GM23338 (cell line): Measurements from ENCODE around the gene CPNE5. TPM values are rescaled to one million over a fixed set of nuclear protein-coding genes. Genes with fewer than 3 reads are reported as not detected.

Experiments
- ATAC-seq: fragments of 200-7000 bp; cut with Tn5 transposase; 3 replicates; pipeline ENCODE4 v1.9.1; 2020
- DNase-seq: peaks from one replicate; pipeline ENCODE4 v3.0.0-alpha.2; 2015; ENCODE audit warnings: low spot score
- H2AFZ ChIP-seq: fragments of 200-600 bp; sonication (generic); 2 replicates; pipeline ENCODE4 v1.8.0; 2016; ENCODE audit warnings: antibody characterized with exemption, mild to moderate bottlenecking, moderate library complexity
- H3F3A ChIP-seq: fragments of 200-600 bp; sonication (generic); replicated peaks from 2 replicates; pipeline ENCODE4 v1.8.0; 2017; ENCODE audit warnings: antibody characterized with exemption, mixed run types, low read depth
- H3K27ac ChIP-seq: fragments of 200-600 bp; sonication (generic); 2 replicates; pipeline ENCODE4 v1.6.1; 2016; ENCODE audit warnings: low read depth
- H3K27me3 ChIP-seq: fragments of 200-600 bp; sonication (generic); 2 replicates; pipeline ENCODE4 v1.8.0; 2016; ENCODE audit warnings: mild to moderate bottlenecking, mixed run types, moderate library complexity; ENCODE audit not compliant: insufficient read depth
- H3K36me3 ChIP-seq: fragments of 200-600 bp; sonication (generic); 2 replicates; pipeline ENCODE4 v1.8.0; 2016; ENCODE audit warnings: mild to moderate bottlenecking; ENCODE audit not compliant: insufficient read depth
- H3K4me1 ChIP-seq: fragments of 200-600 bp; sonication (generic); 2 replicates; pipeline ENCODE4 v1.8.0; 2016; ENCODE audit warnings: mild to moderate bottlenecking, moderate library complexity; ENCODE audit not compliant: insufficient read depth
- H3K4me2 ChIP-seq: fragments of 200-600 bp; sonication (generic); 2 replicates; pipeline ENCODE4 v1.7.1; 2017; ENCODE audit warnings: mixed run types
- H3K4me3 ChIP-seq: fragments of 200-600 bp; sonication (generic); 2 replicates; pipeline ENCODE4 v1.6.1; 2016; ENCODE audit warnings: mixed run types
- H3K79me2 ChIP-seq: fragments of 200-600 bp; sonication (generic); replicated peaks from 2 replicates; pipeline ENCODE4 v1.8.0; 2017; ENCODE audit warnings: mild to moderate bottlenecking; ENCODE audit not compliant: insufficient read depth
- H3K9me2 ChIP-seq: fragments of 200-600 bp; sonication (generic); 2 replicates; pipeline ENCODE4 v1.8.0; 2017; ENCODE audit not compliant: insufficient read depth
- H4K20me1 ChIP-seq: fragments of 200-600 bp; sonication (generic); replicated peaks from 2 replicates; pipeline ENCODE4 v1.8.0; 2017; ENCODE audit warnings: mild to moderate bottlenecking; ENCODE audit not compliant: insufficient read depth
- H3K27ac Mint-ChIP-seq: 2 replicates; pipeline ENCODE4 v1.8.0; 2020; ENCODE audit warnings: inconsistent platforms, mild to moderate bottlenecking, moderate library complexity, mixed read lengths
- H3K27me3 Mint-ChIP-seq: 3 replicates; pipeline ENCODE4 v1.8.0; 2022; ENCODE audit warnings: low read depth, mild to moderate bottlenecking, moderate library complexity, mixed read lengths, inconsistent platforms; ENCODE audit not compliant: insufficient read depth, poor library complexity
- H3K36me3 Mint-ChIP-seq: 3 replicates; pipeline ENCODE4 v1.8.0; 2021; ENCODE audit warnings: low read depth, mild to moderate bottlenecking, inconsistent platforms, moderate library complexity, mixed read lengths
- H3K4me1 Mint-ChIP-seq: 3 replicates; pipeline ENCODE4 v1.8.0; 2020; ENCODE audit warnings: mild to moderate bottlenecking, inconsistent platforms, mixed read lengths
- H3K4me3 Mint-ChIP-seq: 3 replicates; pipeline ENCODE4 v1.8.0; 2021; ENCODE audit warnings: moderate library complexity, mild to moderate bottlenecking, inconsistent platforms, mixed read lengths
- H3K9me3 Mint-ChIP-seq: 3 replicates; pipeline ENCODE4 v1.8.0; 2020; ENCODE audit warnings: moderate library complexity, mild to moderate bottlenecking, inconsistent platforms, mixed read lengths
- CREB1 ChIP-seq: fragments of 250-450 bp; sonication (Bioruptor Pico); IDR thresholded peaks from 2 replicates; pipeline ENCODE4 v1.5.0; 2020; ENCODE audit warnings: low read depth, mild to moderate bottlenecking, moderate library complexity
- CTCF ChIP-seq, 2 experiments: fragments of 200-600 bp in 1 of 2; sonication (generic) in 1 of 2; conservative IDR thresholded peaks; 2 replicates each; pipeline versions ENCODE4 v1.5.1 to v1.6.1; 2016 to 2017; ENCODE audit warnings: antibody characterized with exemption in 2 of 2, low read depth in 2 of 2, mild to moderate bottlenecking in 2 of 2, moderate library complexity in 1 of 2
- ETS1 ChIP-seq: IDR thresholded peaks from 2 replicates; pipeline ENCODE4 v1.6.1; 2016; ENCODE audit warnings: antibody characterized with exemption
- EZH2 ChIP-seq: fragments of 200-600 bp; sonication (generic); IDR thresholded peaks from one replicate; pipeline ENCODE4 v1.8.0; 2017; ENCODE audit warnings: antibody characterized with exemption, mild to moderate bottlenecking, low read depth; ENCODE audit not compliant: unreplicated experiment
- EZH2phosphoT487 ChIP-seq: fragments of 200-600 bp; sonication (generic); IDR thresholded peaks from one replicate; pipeline ENCODE4 v1.8.1; 2018; ENCODE audit warnings: antibody characterized with exemption; ENCODE audit not compliant: unreplicated experiment
- JUNB ChIP-seq: IDR thresholded peaks from one replicate; pipeline ENCODE4 v1.6.1; 2016; ENCODE audit warnings: antibody characterized with exemption; ENCODE audit not compliant: unreplicated experiment
- NANOG ChIP-seq: IDR thresholded peaks from 2 replicates; pipeline ENCODE4 v1.6.1; 2016; ENCODE audit warnings: antibody characterized with exemption, borderline replicate concordance
- POLR2AphosphoS5 ChIP-seq: IDR thresholded peaks from 2 replicates; pipeline ENCODE4 v1.6.1; 2016; ENCODE audit warnings: antibody characterized with exemption, low read depth
- REST ChIP-seq: IDR thresholded peaks from one replicate; pipeline ENCODE4 v1.6.1; 2018; ENCODE audit warnings: antibody characterized with exemption; ENCODE audit not compliant: unreplicated experiment
- STAT1 ChIP-seq: IDR thresholded peaks from one replicate; pipeline ENCODE4 v1.6.1; 2016; ENCODE audit warnings: antibody characterized with exemption; ENCODE audit not compliant: unreplicated experiment
- ZNF114 ChIP-seq: fragments of 250-450 bp; sonication (Bioruptor Pico); IDR thresholded peaks from 2 replicates; pipeline ENCODE4 v1.5.0; 2020; ENCODE audit warnings: mild to moderate bottlenecking, moderate library complexity
- ZNF331 ChIP-seq: fragments of 250-450 bp; sonication (Bioruptor Pico); IDR thresholded peaks from 2 replicates; pipeline ENCODE4 v1.5.0; 2020; ENCODE audit warnings: low read depth, mild to moderate bottlenecking, moderate library complexity
- polyA plus RNA-seq: library from polyadenylated mRNA; unstranded; fragments of >200 nt; fragmentation: Nextera tagmentation; extraction: Ambion mirVana; gene quantifications from 2 replicates; pipeline ENCODE4 v1.2.1, GENCODE V29; 2016
- total RNA-seq: library from RNA; depleted of rRNA; stranded (reverse); fragments of >200 nt; shearing (Covaris generic); gene quantifications from 2 replicates; pipeline ENCODE4 v1.2.3, GENCODE V29; 2014
- TF ChIP-seq, protein P1 (sequence below): fragments of 250-450 bp; sonication (Bioruptor Pico); IDR thresholded peaks from 2 replicates; pipeline ENCODE4 v1.5.0; 2020; ENCODE audit warnings: mild to moderate bottlenecking, moderate library complexity

CPNE5 gene
- total and polyA plus RNA-seq, 2 experiments from 2014 or later = 0.14 to 0.42 TPM

DNA sequence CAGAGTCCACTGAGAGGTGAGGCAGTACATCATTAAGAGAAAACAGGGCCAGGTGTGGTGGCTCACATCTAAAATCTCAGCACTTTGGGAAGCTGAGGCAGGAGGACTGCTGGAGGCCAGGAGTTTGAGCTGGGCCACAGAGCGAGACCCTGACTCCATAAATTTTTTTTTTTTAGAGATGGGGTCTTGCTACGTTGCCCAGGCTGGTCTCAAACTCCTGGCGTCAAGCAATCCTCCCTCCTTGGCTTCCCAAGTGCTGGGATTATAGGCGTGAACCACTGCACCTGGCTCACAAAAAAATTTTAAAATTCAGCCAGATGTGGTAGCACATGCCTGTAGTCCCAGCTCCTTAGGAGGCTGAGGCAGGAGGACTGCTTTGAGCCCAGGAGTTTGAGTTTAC is 18.1 kb upstream of the CPNE5 start:
- DNase-seq = no peak
- H3K4me3 Mint-ChIP-seq = no peak overlapping the region
- no peak for ATAC-seq
- H3F3A ChIP-seq = 0 out of 2 replicates have a peak, but pooled peaks cover 7% of the 10 kb centered on the region
- H2AFZ ChIP-seq = no peak overlapping the region
- H3K27me3 ChIP-seq = no peaks in the 10 kb centered on the region
- TF ChIP-seq NANOG (no peak), STAT1 (no peak), ETS1 (no peak), CTCF (conservative IDR thresholded peaks at IDR 0.05; ENCODE audit: low read depth in 2 of 2) (no peak), ZNF114 (CRISPR knock-in tag) (no peak), EZH2phosphoT487 (no peak), JUNB (no peak), ZNF331 (no peak), REST (no peak), EZH2 (no peak), POLR2AphosphoS5 (no peak), CREB1 (CRISPR knock-in tag) (no peak)
- TF ChIP-seq, protein P1, sequence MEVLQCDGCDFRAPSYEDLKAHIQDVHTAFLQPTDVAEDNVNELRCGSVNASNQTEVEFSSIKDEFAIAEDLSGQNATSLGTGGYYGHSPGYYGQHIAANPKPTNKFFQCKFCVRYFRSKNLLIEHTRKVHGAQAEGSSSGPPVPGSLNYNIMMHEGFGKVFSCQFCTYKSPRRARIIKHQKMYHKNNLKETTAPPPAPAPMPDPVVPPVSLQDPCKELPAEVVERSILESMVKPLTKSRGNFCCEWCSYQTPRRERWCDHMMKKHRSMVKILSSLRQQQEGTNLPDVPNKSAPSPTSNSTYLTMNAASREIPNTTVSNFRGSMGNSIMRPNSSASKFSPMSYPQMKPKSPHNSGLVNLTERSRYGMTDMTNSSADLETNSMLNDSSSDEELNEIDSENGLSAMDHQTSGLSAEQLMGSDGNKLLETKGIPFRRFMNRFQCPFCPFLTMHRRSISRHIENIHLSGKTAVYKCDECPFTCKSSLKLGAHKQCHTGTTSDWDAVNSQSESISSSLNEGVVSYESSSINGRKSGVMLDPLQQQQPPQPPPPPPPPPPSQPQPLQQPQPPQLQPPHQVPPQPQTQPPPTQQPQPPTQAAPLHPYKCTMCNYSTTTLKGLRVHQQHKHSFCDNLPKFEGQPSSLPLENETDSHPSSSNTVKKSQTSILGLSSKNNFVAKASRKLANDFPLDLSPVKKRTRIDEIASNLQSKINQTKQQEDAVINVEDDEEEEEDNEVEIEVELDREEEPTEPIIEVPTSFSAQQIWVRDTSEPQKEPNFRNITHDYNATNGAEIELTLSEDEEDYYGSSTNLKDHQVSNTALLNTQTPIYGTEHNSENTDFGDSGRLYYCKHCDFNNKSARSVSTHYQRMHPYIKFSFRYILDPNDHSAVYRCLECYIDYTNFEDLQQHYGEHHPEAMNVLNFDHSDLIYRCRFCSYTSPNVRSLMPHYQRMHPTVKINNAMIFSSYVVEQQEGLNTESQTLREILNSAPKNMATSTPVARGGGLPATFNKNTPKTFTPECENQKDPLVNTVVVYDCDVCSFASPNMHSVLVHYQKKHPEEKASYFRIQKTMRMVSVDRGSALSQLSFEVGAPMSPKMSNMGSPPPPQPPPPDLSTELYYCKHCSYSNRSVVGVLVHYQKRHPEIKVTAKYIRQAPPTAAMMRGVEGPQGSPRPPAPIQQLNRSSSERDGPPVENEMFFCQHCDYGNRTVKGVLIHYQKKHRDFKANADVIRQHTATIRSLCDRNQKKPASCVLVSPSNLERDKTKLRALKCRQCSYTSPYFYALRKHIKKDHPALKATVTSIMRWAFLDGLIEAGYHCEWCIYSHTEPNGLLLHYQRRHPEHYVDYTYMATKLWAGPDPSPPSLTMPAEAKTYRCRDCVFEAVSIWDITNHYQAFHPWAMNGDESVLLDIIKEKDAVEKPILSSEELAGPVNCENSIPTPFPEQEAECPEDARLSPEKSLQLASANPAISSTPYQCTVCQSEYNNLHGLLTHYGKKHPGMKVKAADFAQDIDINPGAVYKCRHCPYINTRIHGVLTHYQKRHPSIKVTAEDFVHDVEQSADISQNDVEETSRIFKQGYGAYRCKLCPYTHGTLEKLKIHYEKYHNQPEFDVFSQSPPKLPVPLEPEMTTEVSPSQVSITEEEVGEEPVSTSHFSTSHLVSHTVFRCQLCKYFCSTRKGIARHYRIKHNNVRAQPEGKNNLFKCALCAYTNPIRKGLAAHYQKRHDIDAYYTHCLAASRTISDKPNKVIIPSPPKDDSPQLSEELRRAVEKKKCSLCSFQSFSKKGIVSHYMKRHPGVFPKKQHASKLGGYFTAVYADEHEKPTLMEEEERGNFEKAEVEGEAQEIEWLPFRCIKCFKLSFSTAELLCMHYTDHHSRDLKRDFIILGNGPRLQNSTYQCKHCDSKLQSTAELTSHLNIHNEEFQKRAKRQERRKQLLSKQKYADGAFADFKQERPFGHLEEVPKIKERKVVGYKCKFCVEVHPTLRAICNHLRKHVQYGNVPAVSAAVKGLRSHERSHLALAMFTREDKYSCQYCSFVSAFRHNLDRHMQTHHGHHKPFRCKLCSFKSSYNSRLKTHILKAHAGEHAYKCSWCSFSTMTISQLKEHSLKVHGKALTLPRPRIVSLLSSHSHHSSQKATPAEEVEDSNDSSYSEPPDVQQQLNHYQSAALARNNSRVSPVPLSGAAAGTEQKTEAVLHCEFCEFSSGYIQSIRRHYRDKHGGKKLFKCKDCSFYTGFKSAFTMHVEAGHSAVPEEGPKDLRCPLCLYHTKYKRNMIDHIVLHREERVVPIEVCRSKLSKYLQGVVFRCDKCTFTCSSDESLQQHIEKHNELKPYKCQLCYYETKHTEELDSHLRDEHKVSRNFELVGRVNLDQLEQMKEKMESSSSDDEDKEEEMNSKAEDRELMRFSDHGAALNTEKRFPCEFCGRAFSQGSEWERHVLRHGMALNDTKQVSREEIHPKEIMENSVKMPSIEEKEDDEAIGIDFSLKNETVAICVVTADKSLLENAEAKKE = no peak
- H3K79me2 ChIP-seq = peaks cover 52% of the 10 kb centered on the region
- H3K9me2 ChIP-seq = no peaks in the 10 kb centered on the region
- peaks cover 11% of the 10 kb centered on the region for H3K27me3 Mint-ChIP-seq
- peaks cover 30% of the 10 kb centered on the region for H3K4me1 Mint-ChIP-seq
- H3K4me3 ChIP-seq = no peak overlapping the region
- H3K27ac ChIP-seq = no peak overlapping the region
- H3K9me3 Mint-ChIP-seq = peaks cover 14% of the 10 kb centered on the region; the same call in 2 of the 3 replicates
- peaks cover 13% of the 10 kb centered on the region for H3K4me1 ChIP-seq
- no peaks in the 10 kb centered on the region; the same call in 1 of the 2 replicates for H4K20me1 ChIP-seq
- H3K36me3 Mint-ChIP-seq = peaks cover 78% of the 10 kb centered on the region
- H3K4me2 ChIP-seq = no peak overlapping the region
- peaks cover 24% of the 10 kb centered on the region for H3K36me3 ChIP-seq
- H3K27ac Mint-ChIP-seq = no peak overlapping the region
